Subcutaneous adipose tissue (tissue), 4 donors: ENCODE results near the gene PARD6A. TPM values are rescaled to one million over a fixed set of nuclear protein-coding genes. Genes with fewer than 3 reads are reported as not detected.

ENCODE experiments used
- CTCF ChIP-seq: fragments of 450-650 bp; IDR thresholded peaks from one replicate; pipeline ENCODE4 v1.5.1; 2016; ENCODE audit warnings: low read depth, mild to moderate bottlenecking, control low read depth, antibody characterized with exemption, moderate library complexity
- total RNA-seq, 4 donors: library from RNA; depleted of rRNA; stranded (reverse); fragments of >200 nt; gene quantifications; one replicate each; pipeline ENCODE4 v1.1.0, GENCODE V29; 2016

The PARD6A gene
- total RNA-seq, 4 donors from 2014 or later, result 2.8 to 5.4 (median 4.8) TPM

DNA sequence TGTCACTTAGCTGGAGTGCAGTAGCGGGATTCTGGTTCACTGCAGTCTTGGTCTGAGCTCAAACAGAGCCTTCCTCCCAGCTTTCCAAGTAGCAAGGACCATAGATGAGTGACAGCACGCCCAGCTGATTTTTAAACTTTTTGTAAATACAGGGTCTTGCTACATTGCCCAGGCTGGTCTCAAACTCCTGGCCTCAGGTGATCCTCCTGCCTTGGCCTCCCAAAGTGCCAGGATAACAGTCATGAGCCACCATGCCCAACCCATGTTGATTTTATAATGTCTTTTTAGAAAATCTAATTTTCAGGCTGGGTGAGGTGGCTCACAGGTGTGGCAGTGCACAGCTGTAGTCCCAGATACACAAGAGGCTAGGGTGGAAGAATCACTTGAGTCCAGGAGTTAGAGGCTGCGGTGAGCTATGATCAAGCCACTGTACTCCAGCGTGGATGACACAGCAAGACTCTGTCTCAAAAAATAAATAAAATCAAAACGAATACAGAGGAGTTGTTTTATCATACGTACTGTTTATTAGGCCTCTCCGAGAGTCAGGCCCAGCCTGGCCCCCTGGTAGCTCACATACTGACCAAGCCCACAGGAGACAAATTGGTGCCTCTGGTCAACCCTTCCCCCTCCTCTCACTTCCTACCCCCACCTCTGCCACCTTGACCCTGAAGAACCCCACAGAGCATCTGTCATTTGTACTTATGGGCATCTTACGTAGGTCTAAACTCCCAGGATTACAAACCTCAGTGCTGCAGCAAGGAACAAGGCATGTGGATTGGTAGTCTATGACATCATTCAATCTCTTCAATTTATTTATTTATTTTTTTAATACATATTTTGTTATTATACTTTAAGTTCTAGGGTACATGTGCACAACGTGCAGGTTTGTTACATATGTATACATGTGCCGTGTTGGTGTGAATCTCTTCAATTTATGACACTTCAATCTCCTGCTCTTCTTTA, 19.5 kb downstream of the PARD6A start:
- TF ChIP-seq CTCF, result no peak

- no peak for TF ChIP-seq CTCF
Observed at GRCh38 chr16:67683767-67684166, 23.0 kb downstream of the PARD6A start.

DNA sequence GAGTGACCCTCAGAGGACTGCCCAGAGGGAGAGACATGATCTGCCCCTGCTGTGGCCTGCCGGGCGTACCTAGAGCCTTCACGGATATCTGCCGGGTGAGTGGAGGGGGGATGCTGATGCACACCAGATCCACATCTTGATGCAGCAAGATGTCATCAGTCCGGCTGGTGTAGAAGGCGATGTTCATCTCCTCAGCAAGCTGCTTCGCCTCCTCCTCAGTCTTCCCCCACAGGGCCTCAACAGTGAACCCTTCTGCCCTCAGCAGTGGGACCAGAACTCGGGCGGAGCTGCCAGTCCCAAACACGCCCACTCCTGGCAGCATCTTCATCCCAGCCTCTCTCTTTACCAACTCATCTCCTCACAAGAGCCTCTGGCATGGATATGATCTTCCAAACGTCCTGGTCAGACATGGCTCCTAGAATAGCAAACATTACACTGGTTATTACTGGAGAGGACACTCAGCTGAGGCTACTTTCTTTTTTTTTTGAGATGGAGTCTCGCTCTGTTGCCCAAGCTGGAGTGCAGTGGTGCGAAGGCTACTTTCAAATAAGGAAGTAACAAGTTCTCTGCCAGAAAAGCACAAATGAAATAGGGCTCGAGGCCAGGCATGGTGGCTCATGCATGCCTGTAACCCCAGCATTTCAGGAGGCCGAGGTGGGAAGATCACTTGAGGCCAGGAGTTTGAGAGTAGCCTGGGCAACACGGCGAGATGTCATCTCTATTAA, 24.8 kb downstream of the PARD6A start:
- TF ChIP-seq CTCF, result no peak

- TF ChIP-seq CTCF, result no peak
Observed at GRCh38 chr16:67694611-67695010, 33.9 kb downstream of the PARD6A start.

DNA sequence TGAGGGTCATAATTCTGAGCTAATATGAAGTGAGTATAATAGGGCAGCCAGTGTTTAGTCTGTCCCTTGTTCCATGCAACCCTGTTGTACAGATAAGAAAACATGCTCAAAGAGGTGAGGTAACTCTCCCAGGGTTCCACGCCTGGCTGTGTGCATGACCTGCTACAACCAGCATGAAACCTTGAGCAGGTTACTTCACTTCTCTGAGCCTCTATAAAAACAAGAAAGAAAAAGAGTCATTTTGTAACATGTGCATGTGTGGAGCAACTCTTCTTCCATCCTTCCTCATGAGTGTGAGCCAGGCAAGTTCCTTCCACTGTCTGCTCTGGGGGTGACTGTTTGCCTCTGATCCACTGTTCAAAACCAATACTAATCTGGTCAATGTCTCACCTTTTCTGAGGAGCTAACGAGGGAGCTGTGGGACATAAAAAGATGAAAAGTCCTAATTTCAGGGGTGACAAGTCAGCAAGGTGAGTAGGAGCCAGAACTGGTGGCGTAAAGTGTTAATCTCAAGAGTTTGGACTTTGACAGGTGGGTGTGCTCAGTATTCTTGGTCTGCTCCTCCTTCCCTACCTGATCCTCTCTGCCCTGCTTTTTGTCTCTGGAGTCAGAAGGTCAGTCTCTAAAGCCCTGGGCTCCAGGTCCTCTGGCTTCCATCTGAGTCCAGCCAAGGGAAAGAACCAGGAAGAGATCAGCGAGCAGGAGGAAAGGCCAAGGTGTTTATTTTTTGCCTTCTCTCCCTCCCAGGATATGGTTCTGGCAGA, 36.8 kb downstream of the PARD6A start:
- no peak for TF ChIP-seq CTCF

DNA sequence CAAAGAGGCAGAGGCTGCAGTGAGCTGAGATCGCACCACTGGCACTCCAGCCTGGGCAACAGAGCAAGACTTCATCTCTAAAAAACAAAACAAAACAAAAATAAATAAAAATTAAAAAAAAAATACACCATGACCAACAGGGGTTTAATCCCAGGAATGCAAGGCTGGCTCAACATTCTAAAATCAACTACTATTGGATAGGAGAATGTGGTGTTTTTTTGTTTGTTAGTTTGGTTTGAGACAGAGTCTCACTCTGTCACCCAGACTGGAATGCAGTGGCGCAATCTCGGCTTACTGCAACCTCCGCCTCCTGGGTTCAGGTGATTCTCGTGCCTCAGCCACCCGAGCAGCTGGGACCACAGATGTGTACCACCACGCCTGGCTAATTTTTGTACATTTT, 38.5 kb downstream of the PARD6A start:
- TF ChIP-seq CTCF, result no peak
